Renal cortical epithelial cell (primary cell): Measurements from ENCODE around the gene RAF1. TPM values are rescaled to one million over a fixed set of nuclear protein-coding genes. Genes with fewer than 3 reads are reported as not detected.
"Not testable (repeated sequence)": the region's sequence is repeated elsewhere in the genome, so short reads cannot be mapped to it uniquely, and the experiment has no call there.

Experiments
- DNase-seq: peaks from one replicate; pipeline ENCODE4 v3.0.0-alpha.2; 2011; ENCODE audit warnings: low read depth
- total RNA-seq: library from RNA; depleted of rRNA; stranded (reverse); fragments of >200 nt; gene quantifications from 2 replicates; pipeline ENCODE4 v1.2.3, GENCODE V29; 2014

RAF1 gene
- total RNA-seq = 74.8 and 96.9 TPM in 2 replicates

GRCh38 chr3:12663936-12664908 lies at the start of gene RAF1:
TSS of gene RAF1 (minus strand) at chr3:12664117. CDS start at chr3:12618721, 45,396 bp downstream.
- peak; percentile 95 for DNase-seq

DNA sequence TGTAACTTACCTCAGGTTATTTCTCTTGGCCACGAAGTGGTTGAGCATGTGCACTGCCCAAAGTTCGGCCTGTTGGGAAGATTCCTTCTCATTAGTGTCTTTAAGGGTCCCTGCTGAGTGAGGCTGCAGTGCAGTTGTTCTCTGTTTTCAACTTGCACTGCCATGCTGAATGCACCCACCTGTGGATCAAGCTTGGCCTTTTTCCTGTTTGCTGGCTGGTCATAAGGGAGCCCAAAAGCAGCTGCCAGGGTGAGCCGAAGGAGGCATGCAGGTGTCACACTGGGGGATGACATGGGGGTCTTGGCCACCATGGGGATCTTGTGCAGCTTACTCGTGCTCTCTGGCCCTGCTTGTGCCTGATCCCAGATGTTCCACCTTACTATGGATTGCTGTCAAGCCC lies 46.1 kb upstream of the RAF1 start:
- DNase-seq = no peak

DNA sequence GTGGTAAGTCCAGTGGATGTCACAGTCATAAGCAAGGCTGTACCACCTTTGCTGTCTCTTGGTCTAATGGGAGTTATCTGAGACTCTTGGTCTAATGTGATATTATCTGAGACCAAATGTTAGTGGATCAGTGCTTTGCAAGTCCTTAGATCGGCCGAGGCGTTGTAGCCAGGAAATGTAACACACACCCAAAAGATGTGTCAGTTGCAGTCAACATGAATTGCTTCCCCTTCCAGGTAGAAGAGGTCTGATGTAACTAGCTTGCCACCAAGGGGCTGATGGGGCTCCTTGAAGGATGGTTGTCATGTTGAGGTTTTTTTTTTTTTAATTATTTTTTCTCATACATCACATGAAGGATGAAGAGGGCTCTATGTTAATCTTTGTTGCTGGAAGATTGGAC lies 45.4 kb upstream of the RAF1 start:
- DNase-seq = no peak

DNA sequence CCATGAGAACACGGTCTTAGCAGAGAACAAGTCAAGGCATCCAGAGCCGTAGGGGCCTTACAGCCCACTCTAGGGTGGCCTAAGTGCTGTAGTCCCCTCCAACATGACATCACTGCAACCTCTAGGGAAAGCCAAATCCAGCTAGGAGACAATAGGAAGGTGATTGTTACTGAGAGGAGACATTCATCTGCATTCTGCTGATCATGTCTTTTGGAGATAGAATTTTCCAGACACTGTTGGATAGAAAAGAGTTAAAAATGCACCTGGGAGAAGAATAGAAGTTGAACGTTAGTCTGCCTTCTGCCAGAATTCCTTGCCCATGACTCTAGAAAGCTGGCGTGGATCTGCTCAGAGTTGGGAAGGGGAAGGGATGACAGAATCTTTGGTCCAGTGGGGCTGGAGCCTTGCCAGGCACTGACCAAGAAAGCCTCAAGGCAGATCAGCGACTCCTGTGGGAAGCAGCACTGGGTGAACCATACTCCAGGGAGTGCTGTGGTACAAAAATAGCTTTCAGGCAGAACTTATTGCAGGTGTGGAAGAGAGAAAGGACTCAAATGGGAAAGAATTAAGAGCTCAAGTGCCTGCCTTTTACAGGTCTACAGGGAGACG lies 44.8 kb upstream of the RAF1 start:
- DNase-seq = peak; percentile 90

- peak; percentile 67 for DNase-seq
Observed at GRCh38 chr3:12707449-12707848, 43.5 kb upstream of the RAF1 start.

- peak; percentile 74 for DNase-seq
Observed at GRCh38 chr3:12706504-12707253, 42.8 kb upstream of the RAF1 start.

- peak; percentile 65 for DNase-seq
Observed at GRCh38 chr3:12705981-12706380, 42.1 kb upstream of the RAF1 start.

- no peak for DNase-seq
Observed at GRCh38 chr3:12705374-12705926, 41.5 kb upstream of the RAF1 start.

DNA sequence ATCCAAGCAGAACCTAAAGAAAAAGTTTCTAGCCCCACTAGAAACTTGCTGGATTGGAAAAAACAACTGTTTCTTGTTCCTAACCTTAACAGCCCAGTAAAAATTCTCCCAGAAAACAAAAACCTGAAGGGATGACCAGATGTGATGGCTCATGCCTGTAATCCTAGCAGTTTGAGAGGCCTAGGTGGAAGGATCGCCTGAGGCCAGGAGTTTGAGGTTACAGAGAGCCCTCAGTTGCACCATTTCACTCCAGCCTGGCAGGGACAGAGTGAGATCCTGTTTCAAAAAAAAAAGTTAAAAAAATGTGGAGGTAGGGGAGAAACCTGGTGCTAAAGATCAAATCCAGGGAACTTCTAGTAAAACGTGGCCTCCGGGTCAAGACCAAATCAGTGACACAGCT lies 38.6 kb upstream of the RAF1 start:
- DNase-seq = no peak

GRCh38 chr3:12701601-12702000 lies 37.7 kb upstream of the RAF1 start:
- DNase-seq = not testable (repeated sequence)

- DNase-seq = no peak
Observed at GRCh38 chr3:12700800-12701199, 36.9 kb upstream of the RAF1 start.

DNA sequence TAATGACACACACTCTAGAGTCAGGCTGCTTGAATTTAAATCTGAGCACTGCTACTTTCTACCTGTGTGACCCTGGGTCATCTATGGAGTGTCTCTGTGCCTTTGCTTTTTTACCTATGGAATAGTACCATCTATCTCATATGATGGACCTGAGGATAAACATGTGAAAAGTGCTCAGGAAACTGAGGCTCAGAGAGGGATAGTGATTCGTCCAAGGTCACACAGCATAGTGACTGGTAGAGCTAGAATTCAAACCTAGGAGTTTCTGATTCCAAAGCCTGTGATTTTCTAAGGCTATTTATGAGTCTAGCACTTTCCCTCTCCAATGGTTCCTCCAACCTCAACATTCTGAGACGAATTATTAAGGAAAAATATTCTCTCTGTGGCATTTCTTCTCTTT lies 32.0 kb upstream of the RAF1 start:
- no peak for DNase-seq

DNA sequence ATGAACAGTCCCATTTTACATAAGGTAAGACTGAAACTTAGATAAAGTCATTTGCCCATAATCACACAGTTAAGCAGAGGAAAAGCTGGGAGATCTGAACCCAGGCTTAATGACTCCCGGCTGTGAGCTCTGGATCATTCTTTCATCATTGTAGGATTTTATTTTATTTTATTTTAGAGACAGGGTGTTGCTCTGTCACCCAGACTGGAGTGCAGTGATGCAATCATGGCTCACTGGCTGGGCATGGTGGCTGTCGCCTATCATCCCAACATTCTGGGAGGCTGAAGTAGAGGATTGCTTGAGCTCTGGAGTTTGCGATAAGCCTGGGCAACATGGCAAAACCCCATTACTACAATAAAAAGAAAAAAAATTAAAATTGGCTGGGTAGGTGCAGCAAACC lies 31.2 kb upstream of the RAF1 start:
- DNase-seq = no peak

- DNase-seq = no peak
Observed at GRCh38 chr3:12692444-12692843, 28.5 kb upstream of the RAF1 start.

GRCh38 chr3:12689997-12690711 lies 26.2 kb upstream of the RAF1 start:
- DNase-seq = no peak

DNA sequence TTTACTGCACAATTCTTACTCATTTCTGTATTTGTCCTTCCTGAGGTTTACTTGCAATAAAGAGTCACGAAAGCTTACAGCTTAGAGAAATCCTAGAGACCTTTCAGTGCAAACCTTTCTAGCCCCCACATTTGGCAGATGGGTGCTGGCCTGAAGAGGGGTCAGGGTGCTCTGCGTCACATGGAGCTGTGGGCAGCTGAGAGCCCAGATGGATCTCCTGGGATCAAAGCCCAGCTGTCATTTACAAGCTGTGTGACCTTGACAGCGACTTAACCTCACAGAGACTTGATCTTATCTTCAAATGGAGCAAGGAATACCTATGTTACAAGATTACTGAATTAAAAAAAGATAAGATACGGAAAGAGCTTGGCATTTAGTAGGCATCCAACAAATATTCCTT lies 24.0 kb upstream of the RAF1 start:
- no peak for DNase-seq

DNA sequence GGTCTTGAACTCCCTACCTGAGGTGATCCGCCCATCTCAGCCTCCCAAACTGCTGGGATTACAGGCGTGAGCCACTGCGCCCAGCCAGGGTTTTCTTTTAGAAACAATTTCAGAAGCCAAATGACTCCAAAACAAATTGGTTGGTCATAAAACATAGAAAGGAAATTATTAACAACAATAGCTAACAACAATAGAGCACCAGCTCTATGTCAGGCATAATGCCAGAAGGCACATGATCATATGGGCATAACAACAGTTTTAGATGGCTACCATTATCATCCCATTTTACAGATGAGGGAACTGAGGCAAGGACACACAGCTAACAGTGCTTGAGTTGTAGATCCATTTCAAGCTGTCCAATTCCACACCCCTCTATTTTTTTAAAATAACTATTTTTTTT lies 22.2 kb upstream of the RAF1 start:
- DNase-seq = no peak

- peak; percentile 67 for DNase-seq
Observed at GRCh38 chr3:12681943-12682390, 18.1 kb upstream of the RAF1 start.

DNA sequence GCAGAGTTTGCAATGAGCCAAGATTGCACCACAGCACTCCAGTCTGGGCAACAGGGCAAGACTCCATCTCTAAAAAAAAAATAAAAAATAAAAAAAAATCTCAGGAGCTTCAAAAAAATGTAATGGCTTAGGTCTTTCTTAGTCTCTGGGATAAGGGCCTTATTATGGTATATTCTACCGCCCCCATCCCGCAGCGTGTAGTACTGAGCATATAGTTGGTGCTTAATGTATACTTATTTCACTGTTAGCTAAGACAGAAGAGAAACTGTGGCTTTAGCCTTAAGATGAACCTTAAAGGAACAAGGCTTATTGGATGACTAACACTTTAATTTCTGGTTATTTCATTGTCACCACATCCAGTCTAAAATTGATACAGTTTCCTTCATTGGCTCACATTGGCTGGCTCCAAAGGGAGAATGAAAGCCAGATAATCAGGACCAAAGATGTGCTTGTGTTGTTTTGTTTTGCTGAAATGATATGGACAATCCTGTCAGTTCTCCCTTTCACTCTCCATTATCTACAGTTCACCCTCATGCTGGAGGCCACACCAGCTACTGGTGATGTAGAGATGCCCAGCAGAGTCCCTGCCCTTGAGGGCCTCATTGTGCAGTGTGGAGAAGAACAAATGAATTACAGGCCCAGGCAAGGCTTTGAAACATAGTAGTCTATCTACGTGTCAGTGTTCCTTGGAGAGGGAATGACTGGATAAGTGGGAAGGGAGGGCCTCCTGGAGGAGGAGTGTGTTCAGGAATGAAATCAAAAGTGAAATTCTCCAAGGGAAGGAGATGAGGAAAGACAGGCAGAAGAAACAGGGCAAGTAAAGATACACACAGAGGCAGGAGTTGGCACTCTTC lies 17.4 kb upstream of the RAF1 start:
- no peak for DNase-seq

DNA sequence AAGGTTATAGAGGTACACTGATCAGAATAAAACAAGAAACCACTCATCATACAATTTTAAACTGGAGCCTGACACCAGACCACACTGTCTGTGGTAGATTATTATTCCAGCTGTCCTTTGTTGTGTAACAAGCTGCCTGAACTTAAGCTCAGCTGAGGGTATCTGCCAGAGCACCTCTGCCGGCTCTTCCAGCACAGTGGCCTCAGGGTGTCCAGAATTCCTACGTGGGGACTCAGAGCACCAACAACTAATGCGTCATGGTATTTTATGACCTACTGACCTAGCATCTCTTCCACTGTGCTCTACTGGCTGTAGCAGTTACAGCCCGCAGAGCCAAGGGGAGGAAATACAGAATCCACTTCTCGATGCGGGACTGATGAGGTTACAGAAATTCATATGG lies 15.6 kb upstream of the RAF1 start:
- DNase-seq = peak; percentile 63
